HG02938 (cell line): ENCODE measurements around the gene RAD51B.

Source experiments
- ATAC-seq: cut with Tn5 transposase; IDR thresholded peaks from one replicate; pipeline ENCODE4 v1.9.1; 2021; ENCODE audit warnings: mild to moderate bottlenecking, moderate library complexity; ENCODE audit not compliant: unreplicated experiment

Gene RAD51B

DNA sequence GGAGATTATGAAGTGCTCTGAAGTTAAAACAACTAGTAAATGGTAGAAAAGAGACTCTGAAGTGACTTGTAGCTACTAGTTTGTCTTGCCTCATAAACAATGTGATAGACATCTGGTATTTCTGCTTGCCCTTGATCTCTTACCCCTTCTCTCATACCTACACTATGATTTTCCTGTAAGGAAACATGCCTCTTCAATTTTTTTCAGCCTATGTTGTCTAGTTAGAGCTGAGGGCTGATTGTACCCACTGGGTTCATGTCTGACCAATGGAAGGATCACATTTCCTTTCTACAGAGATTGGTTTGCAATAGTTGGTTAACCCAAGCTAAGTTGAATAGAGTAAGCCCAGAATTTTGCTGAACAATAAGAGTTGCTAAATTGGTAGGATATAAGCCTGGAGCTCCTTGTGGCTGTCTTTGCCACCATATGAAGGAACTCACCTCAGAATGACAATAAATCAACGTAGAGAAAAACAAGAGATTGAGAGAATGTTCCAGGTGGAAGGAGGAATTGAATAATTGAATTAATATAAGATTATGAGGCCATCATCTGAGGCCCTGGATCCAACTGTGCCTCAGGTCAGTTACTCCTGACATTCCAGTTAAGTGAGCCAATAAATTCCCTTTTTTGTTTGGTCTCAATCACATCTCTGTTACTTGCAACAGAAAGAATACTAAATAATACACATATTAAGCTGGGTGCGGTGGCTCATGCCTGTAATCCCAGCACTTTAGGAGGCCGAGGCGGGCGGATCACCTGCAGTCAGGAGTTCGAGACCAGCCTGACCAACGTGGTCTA lies 626.9 kb downstream of the RAD51B start:
- no peak for ATAC-seq

DNA sequence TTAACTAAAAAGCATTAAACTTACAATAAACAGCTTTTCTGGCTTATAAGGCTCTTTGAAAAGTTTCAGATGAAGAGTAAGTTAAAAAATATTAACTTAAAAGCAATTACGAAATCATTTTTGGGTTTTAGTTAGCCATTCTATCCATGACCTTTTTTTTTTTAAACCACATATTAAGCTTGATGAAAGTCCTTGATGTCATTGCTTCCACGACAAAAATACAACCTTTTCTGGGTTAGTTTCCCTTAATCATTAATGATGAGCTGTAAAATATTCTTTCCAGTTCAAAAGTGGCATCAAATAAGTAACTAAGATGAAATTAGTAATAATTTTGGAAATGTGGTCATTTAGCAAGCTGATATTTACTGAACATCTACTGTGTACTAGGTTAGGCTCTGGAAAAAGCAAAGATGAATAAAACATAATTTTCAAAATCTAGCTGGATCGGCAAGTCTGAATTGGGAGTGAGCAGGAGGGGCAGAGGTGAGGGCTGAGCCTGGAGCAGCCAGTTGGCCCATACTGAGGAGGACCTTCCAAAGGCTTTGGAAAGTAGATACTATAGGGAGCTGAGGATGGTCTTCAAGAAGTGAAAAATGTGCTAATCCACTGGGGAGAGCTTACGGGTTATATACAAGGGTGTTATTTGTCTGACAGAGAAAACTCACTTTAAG lies 628.1 kb downstream of the RAD51B start:
- ATAC-seq: no peak

DNA sequence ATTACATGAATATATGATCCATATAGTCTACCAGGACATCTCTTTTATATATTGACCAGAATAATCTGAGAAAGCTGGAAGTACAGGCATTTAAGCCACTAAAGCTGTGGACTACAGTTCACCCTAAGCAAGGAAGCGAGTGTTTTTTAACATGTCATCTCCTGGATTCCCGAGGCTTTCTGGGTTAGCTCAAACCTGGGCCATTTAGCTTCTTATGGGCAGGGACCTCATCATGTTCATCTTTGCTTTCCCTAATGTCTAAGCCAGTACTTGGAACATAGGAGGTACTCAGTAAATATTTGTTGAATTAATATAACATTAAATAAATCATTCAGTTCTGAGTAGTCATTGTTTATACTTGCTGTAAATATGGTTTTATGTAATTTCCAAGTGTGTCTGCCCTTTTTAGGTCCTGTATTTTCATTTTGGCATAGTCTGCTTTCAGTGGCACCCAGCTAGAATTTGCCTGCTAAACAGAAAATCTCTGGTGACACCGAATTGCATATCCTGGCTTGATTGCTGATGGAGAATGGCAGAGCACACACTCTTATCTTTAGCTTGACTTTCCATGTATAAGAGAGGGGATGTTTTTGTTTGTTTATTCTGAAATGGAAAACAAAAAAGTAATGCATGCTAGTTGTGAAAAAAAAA lies 628.8 kb downstream of the RAD51B start:
- no peak for ATAC-seq

DNA sequence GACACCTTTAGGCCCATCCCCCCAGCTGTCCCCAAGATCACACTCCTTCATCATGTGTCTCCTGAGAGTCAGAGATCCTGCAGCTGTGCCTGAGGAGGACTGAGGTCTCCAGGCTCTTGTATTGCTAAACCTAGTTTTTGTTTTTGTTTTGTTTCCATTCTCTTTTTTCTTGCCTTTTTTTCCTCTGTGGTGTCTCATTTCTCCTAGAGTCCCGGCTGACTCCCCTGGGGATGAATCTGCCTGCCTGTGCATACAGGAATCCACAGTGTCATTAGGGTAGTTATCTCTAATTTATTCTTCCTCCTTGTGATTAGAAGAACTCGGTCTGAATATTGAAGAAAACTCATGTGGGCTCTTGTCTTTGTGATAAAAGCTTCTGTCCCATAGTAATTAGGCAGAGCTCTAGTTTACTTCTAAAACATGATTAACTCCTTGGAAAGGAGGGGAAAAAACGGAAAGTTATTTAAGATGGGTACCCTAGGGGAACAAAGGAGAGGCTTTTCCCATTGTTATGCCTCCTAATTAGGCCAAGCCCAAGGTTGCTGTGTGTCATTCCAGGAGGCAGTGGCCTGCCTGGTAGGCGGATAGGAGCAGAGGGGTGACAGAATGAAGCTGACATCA lies 630.1 kb downstream of the RAD51B start:
- no peak for ATAC-seq

DNA sequence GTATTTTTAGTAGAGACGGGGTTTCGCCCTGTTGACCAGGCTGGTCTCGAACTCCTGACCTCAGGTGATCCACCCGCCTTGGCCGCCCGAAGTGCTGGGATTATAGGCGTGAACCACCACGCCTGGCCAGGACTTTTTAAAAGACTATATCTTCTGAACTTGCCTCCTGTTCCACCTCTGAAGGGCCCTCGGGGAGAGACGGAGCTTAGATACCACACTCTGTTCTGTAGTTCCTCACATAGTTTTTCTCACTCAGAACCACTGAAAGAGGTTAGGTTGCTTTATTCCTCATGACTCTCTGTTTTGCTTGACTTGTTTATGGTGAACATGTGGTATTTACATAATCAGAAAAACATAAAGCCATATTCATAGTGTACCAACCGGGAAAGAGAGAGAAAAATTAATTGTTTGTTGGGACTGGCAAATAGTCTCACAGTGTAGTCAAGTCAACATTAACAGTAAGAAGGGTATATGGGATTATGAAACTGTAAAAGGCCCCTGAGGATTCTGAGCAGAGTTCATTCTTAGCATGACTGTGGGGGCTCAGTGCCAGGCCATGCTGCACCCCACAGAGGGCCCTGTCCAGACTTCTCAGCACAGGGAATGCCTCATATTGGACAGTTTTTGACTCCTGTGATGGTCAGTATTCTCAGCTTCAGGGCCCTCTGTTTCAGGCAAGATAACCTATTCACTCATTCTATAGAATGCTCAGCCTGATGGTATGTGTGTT lies 631.0 kb downstream of the RAD51B start:
- no peak for ATAC-seq

DNA sequence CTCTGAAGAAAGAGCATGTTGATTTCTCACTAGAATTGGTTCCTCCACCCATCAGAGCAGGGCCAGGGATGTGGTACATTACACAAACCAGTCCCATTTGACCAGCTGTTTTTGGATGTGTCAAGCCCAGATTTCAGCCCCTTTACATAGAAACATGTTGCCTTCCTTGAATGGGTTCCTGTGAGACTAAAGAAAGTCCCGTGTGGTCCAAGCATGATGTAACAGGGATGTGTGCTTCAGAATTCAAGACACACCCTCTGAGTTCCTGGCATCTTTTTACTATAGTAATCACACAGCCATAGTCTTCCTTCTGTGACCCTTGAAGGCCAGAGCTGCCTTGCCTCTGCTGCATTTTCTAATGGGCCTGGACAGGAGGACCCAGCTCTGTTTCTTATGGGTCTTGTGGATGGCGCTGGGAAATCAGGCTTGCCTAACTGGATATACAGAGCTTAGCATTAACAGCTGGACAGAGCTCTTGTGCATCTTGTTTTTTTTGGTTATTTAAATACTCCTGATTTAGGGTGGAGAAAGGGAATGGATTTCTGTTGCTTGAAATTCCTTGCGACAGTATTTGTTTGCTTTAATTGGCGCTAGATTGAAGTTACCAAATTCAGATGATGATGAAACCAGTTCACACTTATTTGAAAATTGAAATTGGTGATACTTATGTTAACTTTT lies 632.3 kb downstream of the RAD51B start:
- no peak for ATAC-seq

DNA sequence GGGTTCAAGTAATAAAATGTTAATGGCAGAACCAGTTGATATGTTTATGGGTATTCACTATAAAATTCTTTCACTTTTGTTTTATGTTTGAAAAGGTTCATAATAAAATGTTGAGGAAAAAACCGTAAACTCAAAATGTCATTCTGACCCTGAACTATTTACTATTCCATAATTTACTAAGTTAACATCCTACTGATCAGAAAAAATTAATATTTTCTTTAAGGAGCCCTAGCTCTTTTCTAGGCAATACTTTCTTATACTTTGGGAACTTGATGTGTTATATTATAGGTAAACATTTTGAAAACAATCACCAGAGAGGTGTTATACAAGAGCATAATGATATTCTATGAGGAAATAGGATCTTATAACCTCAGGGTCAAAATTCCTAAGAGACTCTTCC lies 638.7 kb downstream of the RAD51B start:
- no peak for ATAC-seq

DNA sequence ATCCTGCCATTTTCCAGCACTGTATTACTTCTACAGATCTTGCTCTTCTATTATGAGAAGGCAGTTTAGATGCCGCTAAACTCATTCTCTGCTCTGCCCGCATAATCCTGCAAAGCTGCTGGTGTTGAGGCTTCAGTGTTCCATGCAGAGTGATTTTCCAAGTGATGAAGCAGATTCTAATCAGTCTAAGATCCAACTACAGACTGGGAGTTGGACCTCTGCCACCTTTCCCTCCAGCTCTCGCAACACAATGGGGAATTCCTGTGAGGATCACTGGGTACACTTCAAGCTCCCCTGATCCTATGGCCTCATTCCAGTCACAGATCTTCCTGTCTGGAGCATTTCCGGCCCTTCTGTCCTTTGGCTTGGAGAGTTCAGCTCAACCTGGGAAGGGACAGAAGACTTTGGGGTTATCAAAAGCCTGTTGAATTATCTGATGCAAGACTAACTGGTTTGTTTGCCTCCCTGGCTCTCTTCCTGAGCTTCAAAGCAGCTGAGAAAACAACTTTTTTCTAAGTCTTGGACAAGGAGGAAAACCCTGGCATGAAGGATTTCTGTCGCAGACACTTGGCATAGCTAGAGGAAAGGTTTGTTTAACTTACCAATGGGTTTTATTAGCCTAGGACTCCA lies 639.4 kb downstream of the RAD51B start:
- ATAC-seq: no peak

DNA sequence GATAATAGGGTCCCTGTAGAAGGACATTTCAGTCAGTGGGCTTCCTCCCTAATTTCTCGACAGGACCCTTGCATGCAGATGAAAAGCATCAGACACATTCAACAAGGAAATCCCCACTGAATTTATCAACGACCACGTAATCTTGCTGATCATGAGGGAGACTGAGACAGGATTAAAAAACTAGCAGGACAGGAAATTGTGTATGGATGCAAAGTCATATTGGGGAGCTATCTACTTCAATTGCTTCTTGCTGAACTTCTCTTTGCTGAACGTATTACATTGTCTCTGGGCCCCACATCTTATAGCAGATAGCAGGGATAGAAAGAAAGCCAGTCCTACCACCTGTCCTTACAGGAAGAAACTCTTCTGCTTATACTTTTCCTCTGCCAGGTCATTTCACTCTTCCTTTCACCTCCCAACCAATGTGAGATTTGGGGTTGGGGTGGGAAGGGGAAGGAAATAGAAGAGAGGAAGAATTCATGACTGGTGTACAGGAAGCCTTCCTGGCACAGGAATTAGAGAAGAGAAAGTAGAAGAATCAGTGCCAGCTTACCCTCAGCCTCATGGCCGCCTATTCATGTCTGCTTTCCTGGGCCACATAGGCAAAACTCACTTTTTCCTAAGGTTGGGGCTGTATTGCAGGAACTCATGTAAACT lies 640.0 kb downstream of the RAD51B start:
- ATAC-seq: no peak

DNA sequence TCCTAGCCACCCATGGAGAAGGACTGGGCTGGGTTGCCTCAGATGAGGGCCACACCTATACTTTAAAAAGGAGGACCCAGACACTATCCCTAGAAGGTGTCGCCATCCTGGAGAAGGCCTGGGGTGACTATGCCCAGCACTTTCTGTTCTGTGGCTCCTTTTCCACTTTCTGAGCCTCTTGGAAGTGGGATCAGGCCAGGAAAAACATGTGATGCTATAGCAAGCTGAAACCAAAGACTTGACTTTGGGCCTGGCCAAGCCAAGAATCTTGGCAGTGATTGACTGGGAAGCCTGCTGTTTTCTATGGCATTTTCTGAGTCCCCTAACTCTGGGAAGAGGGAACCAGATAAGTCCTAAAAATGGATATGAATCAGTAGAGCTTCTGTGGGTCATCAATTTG lies 641.0 kb downstream of the RAD51B start:
- no peak for ATAC-seq

DNA sequence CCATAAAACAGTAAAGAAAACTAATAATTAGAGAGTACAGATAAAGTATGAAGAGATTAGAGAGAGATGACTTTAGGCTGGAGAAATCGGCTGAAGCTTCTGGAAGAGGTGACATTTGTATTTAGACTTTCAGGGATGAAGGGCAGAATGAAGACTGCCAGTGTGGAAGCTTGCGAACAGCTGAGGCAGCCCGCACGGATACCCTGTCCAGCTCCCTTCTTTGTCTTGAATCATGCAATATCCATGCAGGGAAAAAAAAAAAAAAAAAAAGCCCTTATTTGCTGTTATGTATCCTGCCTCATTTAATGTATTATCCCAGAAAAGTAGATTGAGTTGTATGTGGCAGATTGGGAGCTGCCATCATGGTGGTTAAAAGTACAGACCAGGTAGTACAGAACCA lies 641.5 kb downstream of the RAD51B start:
- ATAC-seq: no peak

DNA sequence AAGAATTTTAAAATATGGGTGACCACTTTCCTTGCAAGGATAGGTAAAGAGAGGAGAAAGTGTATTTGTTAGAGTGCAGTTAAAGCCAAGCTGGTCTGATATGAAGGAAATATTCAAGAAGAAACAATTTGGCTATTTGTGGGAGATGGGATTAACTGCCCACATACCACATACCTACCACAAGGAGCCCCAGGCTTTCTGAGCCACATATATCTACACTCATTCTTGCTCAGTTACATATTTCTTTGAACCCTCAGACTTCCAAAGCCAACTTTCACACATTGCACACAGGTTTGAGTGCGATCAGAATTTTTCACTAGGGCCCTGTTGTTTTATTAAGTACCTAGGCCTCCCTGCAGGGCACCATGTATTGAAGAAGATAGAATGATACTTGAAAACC lies 643.1 kb downstream of the RAD51B start:
- no peak for ATAC-seq

DNA sequence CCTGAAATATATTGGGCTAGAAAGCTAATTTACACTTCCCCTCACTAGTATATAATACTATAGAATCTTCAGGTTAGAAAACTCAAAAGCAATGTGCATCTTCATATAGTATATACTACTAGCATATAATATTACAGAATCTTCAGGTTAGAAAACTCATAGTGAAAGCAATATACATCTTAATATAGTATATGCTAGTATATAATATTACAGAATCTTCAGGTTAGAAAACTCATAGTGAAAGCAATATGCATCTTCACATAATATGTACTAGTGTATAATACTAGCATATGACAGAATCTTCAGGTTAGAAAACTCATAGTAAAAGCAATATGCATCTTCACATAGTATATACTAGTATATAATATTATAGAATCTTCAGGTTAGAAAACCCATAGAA lies 643.7 kb downstream of the RAD51B start:
- no peak for ATAC-seq

DNA sequence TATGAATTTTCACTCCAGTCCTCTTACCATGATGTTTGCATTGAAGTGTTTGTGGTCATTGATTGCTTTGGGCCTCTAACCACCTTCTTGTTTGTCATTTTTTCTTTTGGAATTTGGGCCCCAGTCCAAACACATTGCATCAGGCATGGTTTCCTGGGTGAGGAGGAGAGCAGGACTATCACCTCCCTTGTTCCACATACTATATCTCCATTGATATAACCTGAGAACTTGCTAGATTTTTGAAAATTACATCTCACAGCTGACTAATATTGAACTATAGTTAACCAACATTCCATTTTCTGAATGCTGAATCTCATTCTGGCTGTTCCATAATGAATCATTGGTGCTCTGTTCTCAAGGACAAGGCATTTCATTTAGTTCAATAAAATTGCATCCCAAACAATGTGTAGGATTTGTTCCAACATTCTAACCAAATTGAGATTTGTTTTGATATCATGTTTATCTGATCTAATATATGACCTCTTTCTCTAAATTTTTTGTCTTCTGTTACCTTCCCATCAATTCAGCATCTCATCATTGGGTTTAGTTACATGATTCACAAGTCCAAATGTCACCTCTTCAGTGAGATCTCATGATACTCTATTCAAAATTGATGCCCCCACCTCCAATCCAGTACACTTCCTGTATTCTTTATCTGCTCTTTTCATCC lies 644.3 kb downstream of the RAD51B start:
- ATAC-seq: no peak

DNA sequence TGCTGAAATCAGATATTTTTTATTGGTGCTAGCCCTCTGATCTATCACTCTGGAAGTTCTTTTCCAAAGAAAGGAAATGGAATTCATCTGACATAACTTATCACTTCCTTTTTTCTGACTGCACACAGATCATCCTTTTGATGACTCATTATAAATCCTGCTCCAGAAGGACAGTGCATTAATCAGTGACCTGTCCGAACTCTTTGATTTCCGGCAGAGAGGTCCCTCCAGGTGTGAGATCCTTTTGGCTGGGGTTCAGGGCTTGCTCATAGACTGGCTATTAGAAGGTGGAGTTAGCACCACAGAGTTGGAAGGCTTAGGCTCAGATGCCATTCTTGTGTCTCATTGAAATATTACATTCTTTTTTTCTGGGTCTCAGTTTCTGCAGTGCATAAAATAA lies 645.1 kb downstream of the RAD51B start:
- ATAC-seq: no peak

DNA sequence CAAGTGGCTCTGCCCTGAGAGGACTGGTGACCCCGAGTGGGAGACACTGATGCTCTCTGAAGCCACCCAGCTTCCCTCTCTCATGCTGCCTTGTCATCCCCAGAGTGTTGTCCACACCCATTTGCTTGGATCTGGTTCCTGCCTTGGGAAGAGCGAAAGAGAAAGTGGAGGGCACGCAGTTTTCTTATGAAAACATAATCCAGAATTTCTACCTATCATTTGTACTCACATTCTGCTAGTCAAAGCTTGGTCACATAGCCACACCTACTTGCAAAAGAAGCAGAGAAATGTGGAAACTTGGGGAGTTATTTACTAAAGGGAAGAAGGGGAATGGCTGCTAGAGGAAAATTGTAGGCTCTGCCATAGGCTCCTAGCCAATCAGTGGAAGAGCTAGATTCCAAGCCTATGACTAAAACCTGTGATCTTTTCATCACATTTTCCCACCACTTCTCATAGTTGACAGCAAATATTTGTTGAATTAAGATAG lies 647.0 kb downstream of the RAD51B start:
- no peak for ATAC-seq

DNA sequence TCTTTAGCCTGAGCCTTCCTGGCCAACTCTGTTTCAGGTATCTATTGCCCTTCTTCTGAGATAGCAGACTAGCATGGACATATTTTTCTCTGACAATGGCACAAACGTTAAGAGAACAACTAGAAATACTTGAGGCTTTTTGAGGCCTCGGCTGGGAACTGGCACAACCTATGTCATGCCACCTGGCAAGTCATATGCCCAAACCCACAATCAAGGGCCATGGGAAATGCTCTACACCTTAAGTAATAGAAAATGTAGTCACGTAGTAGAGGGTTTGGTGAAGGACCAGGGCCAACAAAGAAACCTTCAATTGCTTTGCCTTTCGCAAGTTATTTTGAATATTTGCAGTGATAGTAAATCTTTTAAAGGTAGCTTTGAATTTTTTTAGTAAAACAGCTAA lies 647.8 kb downstream of the RAD51B start:
- no peak for ATAC-seq

DNA sequence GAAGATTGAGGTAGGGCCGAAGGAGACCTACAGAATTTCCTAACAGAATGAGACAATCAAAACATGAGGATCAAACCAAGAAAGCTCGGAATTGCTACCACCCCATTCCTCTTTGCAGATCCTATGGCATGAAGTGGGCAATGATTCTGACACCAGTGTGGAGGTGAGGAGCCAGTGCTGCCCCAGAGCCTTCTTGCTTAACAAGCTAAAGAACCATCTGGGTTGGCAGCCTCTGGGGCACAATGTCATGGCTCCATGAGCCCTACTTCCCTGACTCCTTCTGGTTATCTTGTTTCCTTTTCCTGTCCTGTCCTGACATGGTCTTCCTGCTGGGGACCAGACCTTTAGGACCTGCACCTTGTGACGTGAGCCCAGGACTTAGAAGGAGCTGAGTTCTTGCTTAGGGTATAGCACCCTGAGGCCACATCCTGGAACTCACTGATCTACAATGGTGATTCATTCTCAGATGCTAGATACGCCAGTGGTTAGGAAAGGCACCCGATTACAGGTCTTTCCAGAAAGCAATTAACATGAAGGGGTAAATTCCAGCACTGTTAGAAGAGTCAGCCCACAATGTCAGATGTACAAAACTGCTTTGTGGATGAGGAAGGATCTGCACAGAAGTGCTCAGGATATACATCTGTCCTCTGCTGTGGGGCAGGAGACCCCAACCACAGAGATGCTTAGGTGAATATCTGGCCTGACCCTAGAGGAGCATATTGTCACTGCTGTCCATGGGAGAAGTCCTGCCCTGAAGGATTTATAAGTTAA lies 649.0 kb downstream of the RAD51B start:
- no peak for ATAC-seq
